HCT116 (cell line): ENCODE data around the gene RPS6KA2. TPM values are rescaled to one million over a fixed set of nuclear protein-coding genes. Genes with fewer than 3 reads are reported as not detected.

ENCODE experiments used
- ATAC-seq: fragments of 200-7000 bp; cut with Tn5 transposase; 2 replicates; pipeline ENCODE4 v1.9.1; 2020; ENCODE audit warnings: mild to moderate bottlenecking, moderate library complexity
- BruUV-seq: library from RNA; stranded (reverse); fragments of 400-500 nt; replicated peaks from 2 replicates; lab custom pipeline; 2021; lab: Mats Ljungman, UMichigan
- CTCF ChIA-PET: fragments of 300-600 bp; sonication (Branson Sonifier 250); formaldehyde crosslinking; loops from one replicate; lab custom pipeline; 2021; ENCODE audit warnings: antibody characterized with exemption; lab: Charles Lee
- POLR2A ChIA-PET: fragments of 300-600, 350-600 bp; sonication (Branson Sonifier 250); formaldehyde crosslinking; loops from one replicate; lab custom pipeline; 2021; ENCODE audit warnings: antibody characterized with exemption; lab: Charles Lee
- RAD21 ChIA-PET, 2 experiments: fragments of 300-600 bp; sonication (Branson Sonifier 250); formaldehyde crosslinking; loops; one replicate each; lab custom pipeline; 2023; ENCODE audit warnings: low total read pairs in 2 of 2; ENCODE audit not compliant: uncharacterized antibody in 2 of 2, unreplicated experiment in 2 of 2, low non-redundant PET in 1 of 2; lab: Charles Lee
- DNase-seq: peaks from one replicate; pipeline ENCODE4 v3.0.0-alpha.2; 2010; ENCODE audit warnings: low read depth, low spot score
- H2AFZ ChIP-seq: fragments of 200-600 bp; shearing (Covaris generic), sonication (generic); 2 replicates; pipeline ENCODE4 v1.6.1; 2017; ENCODE audit warnings: low read depth, mixed run types, mixed read lengths, antibody characterized with exemption, low read length; ENCODE audit not compliant: poor library complexity, severe bottlenecking
- H3K27ac ChIP-seq: 2 replicates; pipeline ENCODE4 v1.5.1; 2012; ENCODE audit warnings: low read depth, low read length
- H3K27me3 ChIP-seq: fragments of 200-600 bp; sonication (generic); 2 replicates; pipeline ENCODE4 v1.6.1; 2016; ENCODE audit warnings: mixed run types, low read length, mixed read lengths; ENCODE audit not compliant: insufficient read depth
- H3K36me3 ChIP-seq, 2 experiments: fragments of 200-500 bp in 1 of 2; fragments of 200-600 bp in 1 of 2; sonication (Bioruptor generic) in 1 of 2; sonication (generic) in 1 of 2; 2 replicates each; pipeline versions ENCODE4 v1.5.1 to v1.6.1; 2014 to 2016; ENCODE audit warnings: low read length in 2 of 2, inconsistent platforms in 1 of 2, mixed read lengths in 1 of 2, mixed run types in 1 of 2; ENCODE audit not compliant: insufficient read depth in 2 of 2, control insufficient read depth in 1 of 2
- H3K4me1 ChIP-seq, 2 experiments: fragments of 200-600 bp in 1 of 2; sonication (generic) in 1 of 2; 2 replicates each; pipeline versions ENCODE4 v1.5.1 to v1.6.1; 2012 to 2017; ENCODE audit warnings: low read length in 2 of 2, inconsistent platforms in 1 of 2, mild to moderate bottlenecking in 1 of 2, mixed read lengths in 1 of 2, mixed run types in 1 of 2, moderate library complexity in 1 of 2; ENCODE audit not compliant: insufficient read depth in 2 of 2, control insufficient read depth in 1 of 2
- H3K4me2 ChIP-seq: fragments of 200-600 bp; sonication (generic); 2 replicates; pipeline ENCODE4 v1.6.1; 2017; ENCODE audit warnings: mixed run types, low read length, mixed read lengths
- H3K4me3 ChIP-seq, 2 experiments: fragments of 200-600 bp in 1 of 2; sonication (generic) in 1 of 2; replicated peaks in 1 of 2; 2 replicates each; pipeline ENCODE4 v1.5.1; 2011 to 2016; ENCODE audit warnings: low read length in 2 of 2, control low read depth in 1 of 2, low read depth in 1 of 2, mild to moderate bottlenecking in 1 of 2, mixed read lengths in 1 of 2, mixed run types in 1 of 2
- H3K79me2 ChIP-seq: fragments of 200-600 bp; sonication (generic); 2 replicates; pipeline ENCODE4 v1.6.1; 2017; ENCODE audit warnings: mild to moderate bottlenecking, mixed run types, low read length, moderate library complexity, mixed read lengths; ENCODE audit not compliant: insufficient read depth
- H3K9ac ChIP-seq: fragments of 200-600 bp; sonication (generic); 2 replicates; pipeline ENCODE4 v1.6.1; 2016; ENCODE audit warnings: low read length, mixed read lengths
- H3K9me2 ChIP-seq: fragments of 200-600 bp; sonication (generic), shearing (Covaris generic); 2 replicates; pipeline ENCODE4 v1.6.1; 2017; ENCODE audit warnings: mixed run types, mild to moderate bottlenecking, moderate library complexity; ENCODE audit not compliant: insufficient read depth
- H3K9me3 ChIP-seq, 2 experiments: fragments of 200-500 bp in 1 of 2; fragments of 200-600 bp in 1 of 2; sonication (Bioruptor generic) in 1 of 2; sonication (generic) in 1 of 2; 2 replicates each; pipeline ENCODE4 v1.6.1; 2014 to 2017; ENCODE audit warnings: low read length in 2 of 2, mixed read lengths in 2 of 2, inconsistent platforms in 1 of 2, low read depth in 1 of 2, mild to moderate bottlenecking in 1 of 2, mixed run types in 1 of 2, moderate library complexity in 1 of 2; ENCODE audit not compliant: control insufficient read depth in 1 of 2, insufficient read depth in 1 of 2
- H4K20me1 ChIP-seq: fragments of 200-600 bp; sonication (generic), shearing (Covaris generic); 2 replicates; pipeline ENCODE4 v1.6.1; 2017; ENCODE audit warnings: mixed run types, mild to moderate bottlenecking, moderate library complexity; ENCODE audit not compliant: insufficient read depth
- CTCF ChIP-seq, 3 experiments: fragments of 200-600 bp in 1 of 3; sonication (generic) in 1 of 3; IDR thresholded peaks in 2 of 3; conservative IDR thresholded peaks in 1 of 3; 2 replicates each; pipeline ENCODE4 v1.5.1; 2012 to 2017; ENCODE audit warnings: low read depth in 2 of 3, low read length in 2 of 3, antibody characterized with exemption in 1 of 3, borderline replicate concordance in 1 of 3, control low read depth in 1 of 3, mild to moderate bottlenecking in 1 of 3, mixed read lengths in 1 of 3, mixed run types in 1 of 3, moderate library complexity in 1 of 3; ENCODE audit not compliant: insufficient read depth in 1 of 3
- EZH2 ChIP-seq: fragments of 200-600 bp; sonication (generic); IDR thresholded peaks from 2 replicates; pipeline ENCODE4 v1.6.1; 2017; ENCODE audit warnings: antibody characterized with exemption, mixed run types
- EZH2phosphoT487 ChIP-seq: fragments of 200-600 bp; IDR thresholded peaks from 2 replicates; pipeline ENCODE4 v1.6.1; 2018; ENCODE audit warnings: antibody characterized with exemption, borderline replicate concordance
- POLR2AphosphoS5 ChIP-seq: IDR thresholded peaks from 2 replicates; pipeline ENCODE4 v1.6.1; 2011; ENCODE audit warnings: mild to moderate bottlenecking, low read depth, low read length, moderate library complexity
- REST ChIP-seq: IDR thresholded peaks from 2 replicates; pipeline ENCODE4 v1.6.1; 2012; ENCODE audit warnings: low read depth
- SRF ChIP-seq: IDR thresholded peaks from 2 replicates; pipeline ENCODE4 v1.6.1; 2012; ENCODE audit warnings: low read depth
- intact Hi-C: fragments of 100-400 bp; cut with micrococcal nuclease; formaldehyde crosslinking; loops from 2 replicates; pipeline ENCODE4 v1.10.0; 2022
- total RNA-seq: library from RNA; stranded (reverse); gene quantifications from one replicate; pipeline ENCODE4 v1.2.1, GENCODE V29; 2021; ENCODE audit not compliant: unreplicated experiment

RPS6KA2 gene
- total RNA-seq, 1 experiment from 2014 or later, result 8.5 TPM

GRCh38 chr6:166533205-166533824 lies 93.7 kb downstream of the RPS6KA2 start:
- Histone ChIP-seq H4K20me1 (no peaks in the 10 kb centered on the region), H3K9me3 (no peaks in the 10 kb centered on the region), H3K79me2 (no peaks in the 10 kb centered on the region), H3K9ac (no peak overlapping the region), H3K27ac (no peak overlapping the region), H2AFZ (no peak overlapping the region), H3K4me3 (no peak overlapping the region), H3K27me3 (no peaks in the 10 kb centered on the region), H3K36me3 (no peaks in the 10 kb centered on the region), H3K4me2 (no peak overlapping the region), H3K4me1 (peaks cover 15 to 23% of the 10 kb centered on the region in 2 experiments), H3K9me2 (no peaks in the 10 kb centered on the region)
- no peak for DNase-seq
- RAD21 ChIA-PET, result no interaction called here
- CTCF ChIA-PET, result no interaction called here
- ATAC-seq, result no peak
- intact Hi-C loops, result loop anchor here (5.0 to 10.0 kb wide), 2 partner anchors 94 to 461 kb away; partner anchors contain the start of genes CEP43 and RPS6KA2
- POLR2A ChIA-PET, result no interaction called here
- no TSS peak for BruUV-seq
- TF ChIP-seq SRF (no peak), EZH2 (no peak), CTCF (IDR thresholded peaks at IDR 0.05 in 2 of 3, conservative IDR thresholded peaks at IDR 0.05 in 1 of 3; ENCODE audit: borderline replicate concordance in 1 of 3, insufficient read depth in 1 of 3, low read depth in 2 of 3, low read length in 2 of 3) (no peak), POLR2AphosphoS5 (no peak)

GRCh38 chr6:166532302-166532701 lies 94.7 kb downstream of the RPS6KA2 start:
- RAD21 ChIA-PET, result no interaction called here
- H2AFZ ChIP-seq, result no peak overlapping the region
- ATAC-seq, result no peak
- TF ChIP-seq REST (no peak), EZH2phosphoT487 (no peak)
- TF ChIP-seq, all 23 proteins: peak for 0
- Histone ChIP-seq H3K36me3 (no peaks in the 10 kb centered on the region), H3K27ac (no peak overlapping the region), H3K9me2 (no peaks in the 10 kb centered on the region), H3K4me1 (peaks cover 15 to 23% of the 10 kb centered on the region in 2 experiments), H3K9ac (no peak overlapping the region), H4K20me1 (no peaks in the 10 kb centered on the region), H3K9me3 (no peaks in the 10 kb centered on the region), H3K79me2 (no peaks in the 10 kb centered on the region), H3K4me2 (no peak overlapping the region), H3K27me3 (no peaks in the 10 kb centered on the region), H3K4me3 (no peak overlapping the region)
- CTCF ChIA-PET, result no interaction called here
- POLR2A ChIA-PET, result no interaction called here
- no TSS peak for BruUV-seq
- no peak for DNase-seq
- intact Hi-C loops, result loop anchor here (5.0 to 10.0 kb wide), 2 partner anchors 95 to 462 kb away; partner anchors contain the start of genes CEP43 and RPS6KA2
